SW480 (cell line): ENCODE measurements around the gene CUEDC1.
A peak's percentile ranks its signal among the peaks of the same experiment; 100 is the strongest.

ENCODE experiments used
- DNase-seq: peaks from one replicate; pipeline ENCODE4 v3.0.0-alpha.2; 2016; ENCODE audit warnings: low spot score

The CUEDC1 gene

GRCh38 chr17:57957120-57957850 is 2.1 kb upstream of the CUEDC1 start:
- no peak for DNase-seq

- no peak for DNase-seq
Observed at GRCh38 chr17:57956291-57957119, 1.3 kb upstream of the CUEDC1 start.

DNA sequence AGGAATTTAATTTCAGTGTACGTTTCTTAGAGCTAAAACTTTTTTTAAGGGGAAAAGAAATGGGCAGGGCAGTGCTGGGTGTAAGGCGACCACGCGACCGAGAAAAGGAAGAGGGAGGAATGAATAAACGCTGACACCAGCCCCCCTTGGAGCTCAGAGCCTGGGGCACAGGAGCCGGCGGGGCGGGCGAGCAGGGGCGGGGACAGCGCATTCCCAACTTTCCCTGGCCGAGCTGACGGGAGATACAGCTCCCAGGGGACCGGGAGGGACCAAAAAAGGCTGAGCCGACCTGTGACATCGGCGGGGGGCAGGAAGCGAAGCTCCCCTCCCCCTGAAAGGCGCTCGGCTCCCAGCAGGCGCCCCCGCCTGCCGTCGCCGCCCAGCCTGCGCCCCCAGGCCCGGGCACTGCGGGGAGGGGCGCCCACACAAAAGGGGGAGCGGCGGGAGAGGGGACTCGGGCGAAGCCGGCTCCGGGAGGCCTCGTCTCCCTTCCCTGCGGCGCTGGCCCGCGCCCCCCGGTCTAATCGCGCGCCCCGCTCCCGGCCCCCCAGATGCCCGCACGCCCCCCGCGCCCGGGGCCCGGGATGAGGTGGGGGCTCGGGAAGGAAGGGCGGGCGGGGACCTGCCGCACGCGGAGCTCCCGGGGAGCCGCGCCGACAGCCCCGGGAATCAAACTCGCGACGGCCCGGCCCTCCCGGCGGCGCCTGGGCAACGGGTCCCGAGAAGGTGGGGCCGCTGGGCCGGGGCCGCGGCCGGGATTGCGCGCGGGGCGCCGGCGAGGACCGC is 622 bp downstream of the CUEDC1 start:
- DNase-seq, result peak; percentile 74

DNA sequence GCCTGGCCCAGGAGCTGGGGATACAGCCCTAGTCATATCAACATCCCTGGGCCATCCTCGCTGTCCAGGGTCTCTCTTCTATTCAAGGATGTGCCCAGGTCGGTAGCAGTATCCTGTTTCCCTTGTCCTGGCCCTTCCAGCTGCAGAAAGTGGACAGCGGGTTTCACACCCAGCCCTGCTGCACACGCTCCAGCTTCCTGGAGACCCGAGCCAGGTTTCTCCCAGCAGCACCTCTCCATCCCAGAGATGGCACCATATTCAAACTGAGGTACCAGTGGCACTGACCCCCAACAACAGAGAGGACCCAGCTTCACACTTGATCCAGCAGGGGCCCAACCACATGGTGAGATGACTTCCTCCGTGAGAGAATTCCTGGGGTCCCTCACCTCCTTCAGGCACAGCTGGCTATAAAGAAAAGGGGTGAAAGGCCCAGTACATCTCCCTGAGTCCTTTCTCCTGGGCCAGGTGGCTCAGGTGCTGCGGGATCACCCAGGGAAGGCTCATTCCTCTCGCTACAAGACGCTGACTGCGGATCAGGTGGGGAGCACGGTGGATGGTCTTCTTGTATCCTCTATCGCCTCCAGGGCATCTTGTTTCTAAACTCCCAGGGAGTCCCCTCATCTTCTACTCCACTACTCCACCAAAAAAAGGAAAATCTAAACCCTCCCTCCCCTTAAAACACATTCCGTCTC is 1.4 kb downstream of the CUEDC1 start:
- no peak for DNase-seq

DNA sequence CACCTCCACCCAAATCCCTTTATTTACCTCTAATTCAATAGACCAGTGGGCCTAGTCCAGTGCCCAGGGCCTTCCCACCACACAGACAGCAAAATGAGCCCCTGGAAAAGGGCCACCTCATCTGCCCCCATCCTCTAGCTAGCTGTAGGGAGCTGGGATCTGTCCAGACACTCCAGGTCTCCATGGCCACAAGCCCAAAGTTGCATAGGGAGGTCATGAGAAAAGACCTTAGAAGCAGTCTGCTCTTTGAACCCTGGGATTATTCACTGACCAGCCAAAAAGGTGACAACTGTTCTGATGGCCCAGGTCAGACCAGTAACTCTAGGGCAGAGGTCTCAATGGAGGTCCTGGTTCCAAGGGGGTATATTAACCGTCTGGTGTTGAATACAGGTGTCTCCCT is 2.0 kb downstream of the CUEDC1 start:
- DNase-seq, result no peak

DNA sequence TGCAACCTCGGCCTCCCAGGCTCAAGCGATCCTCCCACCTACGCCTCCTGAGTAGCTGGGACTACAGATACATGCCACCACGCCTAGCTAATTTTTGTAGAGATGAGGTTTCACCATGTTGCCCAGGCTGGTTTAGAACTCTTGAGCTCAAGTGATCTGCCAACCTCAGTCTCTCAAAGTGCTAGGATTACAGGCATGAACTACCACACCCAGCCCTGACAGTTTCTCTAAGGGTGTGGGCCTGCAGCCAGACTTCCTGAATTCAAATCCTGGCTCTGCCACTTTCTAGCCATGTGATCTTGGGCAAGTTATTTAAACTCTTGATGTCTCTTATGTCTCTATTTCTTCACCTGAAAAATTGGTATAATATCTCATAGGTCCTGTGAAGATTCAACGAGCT is 5.6 kb downstream of the CUEDC1 start:
- DNase-seq, result no peak

- DNase-seq, result peak; percentile 96
Observed at GRCh38 chr17:57948555-57949420, 6.4 kb downstream of the CUEDC1 start.

DNA sequence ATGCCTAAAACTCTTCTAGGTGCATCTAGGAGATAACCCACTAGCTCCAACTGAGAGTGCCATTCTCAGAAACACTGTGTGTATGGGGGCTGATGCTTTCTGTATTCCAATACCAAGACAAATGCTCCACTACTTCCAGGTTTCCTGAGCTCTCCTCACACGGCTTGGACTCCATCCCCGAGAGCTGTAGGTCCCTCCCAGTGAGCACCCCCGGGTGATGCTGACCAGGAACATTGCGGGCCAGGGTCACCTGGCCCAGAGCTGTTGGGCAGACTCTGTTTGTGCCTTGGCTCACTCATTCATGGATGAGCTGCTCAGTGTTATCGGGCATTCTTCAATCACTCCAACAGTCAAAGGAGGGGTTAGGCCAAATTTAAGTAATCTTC is 7.0 kb downstream of the CUEDC1 start:
- DNase-seq, result no peak

GRCh38 chr17:57947369-57947768 is 7.8 kb downstream of the CUEDC1 start:
- DNase-seq, result no peak

DNA sequence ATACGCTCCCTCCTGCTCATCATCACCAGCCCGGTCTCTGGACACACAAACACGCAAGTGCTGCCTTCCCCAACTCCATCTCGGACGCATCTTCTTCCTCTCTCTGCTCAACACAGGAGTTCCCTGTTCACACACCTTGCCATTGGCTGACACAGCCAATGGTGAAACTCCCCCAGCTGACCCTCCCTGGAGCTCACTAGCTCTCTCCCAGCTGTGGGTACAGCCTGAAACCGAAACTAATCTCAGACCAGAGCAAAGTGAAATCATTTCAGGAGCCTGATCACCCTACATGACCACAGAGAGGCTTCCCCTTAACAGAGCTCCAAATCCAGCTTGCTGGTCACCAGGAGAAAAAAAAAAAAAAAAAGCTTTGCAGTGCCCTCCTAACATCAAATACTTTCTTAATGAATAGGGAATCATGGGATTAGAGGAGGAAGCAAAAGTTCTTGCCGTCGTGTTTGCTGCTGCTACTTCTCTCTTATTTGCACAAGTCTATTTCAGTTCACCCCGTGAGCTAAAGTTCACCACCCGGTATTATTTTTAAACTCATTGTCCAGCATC is 8.3 kb downstream of the CUEDC1 start:
- DNase-seq, result peak; percentile 91

DNA sequence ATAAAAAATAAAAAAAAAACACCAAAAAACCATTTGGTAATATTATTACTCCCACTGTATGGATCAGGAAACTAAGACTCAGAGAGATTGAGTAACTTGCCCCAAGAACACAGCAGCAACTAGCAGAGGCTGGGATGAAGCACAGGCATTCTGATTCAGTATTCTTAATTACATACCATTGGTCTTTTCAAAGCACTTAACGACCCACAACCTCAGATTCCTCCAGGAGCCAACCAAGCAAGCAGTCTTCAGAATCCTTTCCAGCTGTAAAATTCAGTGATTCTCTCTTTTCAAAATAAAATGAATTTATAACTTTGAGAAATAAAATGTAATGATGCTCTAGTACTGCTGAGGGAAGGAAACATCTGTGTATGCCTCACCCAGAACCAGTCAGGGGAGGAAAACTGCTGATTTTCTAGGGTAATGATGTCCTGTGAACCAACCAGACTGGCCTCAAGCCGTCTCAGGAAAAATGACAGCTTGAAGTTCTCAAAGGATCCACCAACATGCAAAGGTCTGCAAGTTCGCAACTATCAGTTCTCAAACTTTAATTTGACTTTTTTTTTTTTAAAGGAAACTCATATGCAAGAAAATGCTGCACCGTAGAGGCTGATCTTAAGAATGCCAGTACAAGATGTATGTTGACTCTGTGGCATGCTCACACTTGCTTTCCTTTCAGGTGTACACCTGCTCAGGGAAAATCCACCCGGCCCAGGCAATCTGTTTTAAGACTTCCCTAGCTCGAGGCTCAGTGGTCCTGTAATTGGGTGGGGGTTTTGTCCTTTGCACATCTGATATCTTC is 9.0 kb downstream of the CUEDC1 start:
- no peak for DNase-seq

- DNase-seq, result no peak
Observed at GRCh38 chr17:57944908-57945307, 10.3 kb downstream of the CUEDC1 start.

DNA sequence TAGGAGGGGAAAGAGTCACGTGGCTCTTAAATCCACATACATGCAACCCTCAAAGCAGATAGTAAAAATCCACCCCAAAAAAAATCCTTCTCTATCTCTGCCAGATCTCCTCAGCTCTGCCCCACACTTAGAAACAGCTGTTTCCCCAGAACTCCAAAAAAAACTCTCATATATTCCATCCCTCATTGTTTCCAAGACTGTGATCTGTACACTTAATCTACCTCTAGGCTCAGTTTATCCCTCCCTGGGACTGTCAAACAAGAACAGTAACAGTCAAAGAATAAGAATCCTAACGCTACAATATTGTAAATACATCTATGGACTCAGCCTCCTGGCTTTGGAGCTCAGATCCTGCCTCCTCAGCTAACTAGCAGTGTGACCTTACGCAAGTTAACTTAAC is 11.6 kb downstream of the CUEDC1 start:
- no peak for DNase-seq

DNA sequence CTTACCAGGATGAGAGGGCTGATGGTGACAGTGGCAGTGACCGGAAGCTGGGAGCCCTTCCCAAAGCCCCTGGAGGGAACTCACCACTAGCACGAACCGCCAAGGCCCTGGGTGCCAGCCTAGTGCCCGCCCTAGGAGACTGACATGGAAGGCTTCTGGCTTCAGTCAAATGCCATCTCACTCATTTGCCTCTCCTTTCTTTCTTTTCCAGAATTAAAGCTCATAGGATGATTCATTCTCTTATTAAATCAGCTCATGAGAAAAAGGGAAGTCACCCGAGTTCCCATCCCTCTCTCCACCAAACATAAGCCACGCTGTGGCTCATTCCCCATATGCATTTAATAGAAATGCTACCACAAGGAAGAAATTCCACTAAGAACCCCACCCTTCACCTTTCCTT is 12.1 kb downstream of the CUEDC1 start:
- peak; percentile 64 for DNase-seq

DNA sequence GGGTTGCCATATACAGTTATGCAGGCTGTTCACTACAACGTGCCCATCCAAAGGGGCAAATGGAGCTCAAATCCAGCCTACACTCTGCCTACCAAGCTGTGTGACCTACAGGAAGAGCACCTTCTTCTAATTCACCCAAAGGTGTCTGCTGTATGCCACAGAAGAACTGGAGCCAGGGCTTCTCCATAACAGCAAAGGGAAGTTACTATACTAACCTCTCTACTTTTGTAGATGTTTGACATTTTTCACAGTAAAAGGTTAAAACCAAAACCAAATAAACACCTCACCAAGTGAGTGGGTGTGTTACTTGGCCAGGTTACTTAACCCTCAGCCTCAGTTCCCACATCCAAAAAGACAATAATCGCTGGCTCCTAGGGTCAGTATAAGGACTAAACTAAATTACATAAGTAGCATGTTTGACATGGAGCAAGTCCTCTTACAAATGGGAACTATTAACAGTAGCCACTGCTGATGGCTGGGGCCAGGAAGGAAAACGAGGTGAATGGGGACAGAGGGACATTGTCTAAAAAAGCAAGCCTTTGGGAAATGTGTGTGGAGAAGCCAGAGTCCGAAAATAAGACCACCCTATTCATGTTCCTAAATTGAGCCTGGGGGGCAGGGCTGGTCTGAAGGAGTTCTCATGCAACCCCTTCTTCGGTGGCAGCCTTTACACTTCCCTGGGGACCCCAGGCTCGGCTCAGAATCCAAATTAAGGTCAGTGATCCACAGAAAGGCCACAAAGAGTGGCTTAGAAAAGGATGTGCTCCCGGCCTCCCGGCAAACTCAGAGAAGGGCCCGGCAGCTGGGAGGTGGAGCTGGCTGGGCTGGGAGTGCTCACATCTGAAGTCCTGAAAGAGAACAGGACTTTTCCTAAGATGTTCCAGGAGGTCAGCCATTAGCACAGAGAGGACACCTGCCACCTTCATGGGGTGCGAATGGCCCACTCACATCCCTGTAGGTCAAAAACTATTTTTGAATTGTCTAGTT is 13.5 kb downstream of the CUEDC1 start:
- no peak for DNase-seq

DNA sequence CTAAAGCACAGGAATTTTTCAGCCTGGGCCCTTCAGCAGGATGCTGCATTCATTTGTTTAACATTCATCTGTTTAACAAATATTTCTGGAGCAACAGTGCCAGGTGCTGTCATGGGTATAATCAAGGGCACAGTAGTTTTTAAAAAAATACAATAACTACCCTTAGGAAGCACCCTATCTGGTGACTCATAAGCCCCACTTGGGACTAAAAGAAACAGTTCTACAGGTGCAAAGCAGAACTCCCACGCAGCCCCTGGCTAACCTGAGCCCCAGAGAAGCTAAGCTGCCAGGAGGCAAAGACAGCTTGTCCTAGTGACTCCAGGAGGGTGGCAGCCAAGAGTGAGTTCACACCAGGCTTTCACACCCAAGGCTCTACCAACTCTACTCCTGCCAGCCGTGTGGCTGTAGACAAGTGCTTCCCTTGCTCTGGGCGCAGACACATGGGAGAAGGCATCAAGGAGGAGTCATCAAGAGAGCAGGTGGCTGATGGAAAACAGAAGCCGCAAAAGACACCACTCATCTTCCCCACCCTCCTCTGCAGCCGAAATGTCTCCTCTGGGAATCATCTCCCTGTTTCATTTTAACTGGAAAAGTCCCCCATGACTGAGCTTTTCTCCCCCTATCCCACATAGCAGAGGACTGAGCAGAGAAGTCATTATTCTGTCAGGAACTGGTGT is 14.4 kb downstream of the CUEDC1 start:
- DNase-seq, result peak; percentile 82

DNA sequence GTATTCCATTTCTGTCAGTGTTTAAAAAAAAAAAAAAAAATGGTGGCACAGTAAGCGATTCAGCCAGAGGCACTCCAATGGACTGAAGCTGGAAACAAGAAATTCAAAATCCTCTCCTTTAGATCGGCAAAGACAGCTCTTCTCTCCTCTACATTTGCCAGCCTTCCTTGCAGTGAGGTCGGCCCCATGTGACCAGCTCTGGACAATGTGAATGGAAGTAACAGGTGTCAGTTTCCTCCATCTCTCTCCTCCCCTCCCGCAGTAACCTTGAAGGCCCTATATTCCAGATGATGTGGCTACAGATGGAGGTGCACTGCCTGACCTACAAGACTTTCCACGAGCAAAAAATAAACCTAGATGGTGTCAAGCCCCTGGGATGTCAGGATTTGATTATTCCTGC is 15.0 kb downstream of the CUEDC1 start:
- DNase-seq, result peak; percentile 34

GRCh38 chr17:57939797-57940196 is 15.4 kb downstream of the CUEDC1 start:
- no peak for DNase-seq
